DMS114 treated with DMSO at 0.1 percent for 48 hours (cell line): ENCODE results near the gene ATG2A.
"Not testable (repeated sequence)": the region's sequence is repeated elsewhere in the genome, so short reads cannot be mapped to it uniquely, and the experiment has no call there.

ENCODE experiments used
- DNase-seq: peaks from one replicate; lab custom pipeline; 2025; ENCODE audit not compliant: unreplicated experiment; lab: John Stamatoyannopoulos, UW

Gene ATG2A

DNA sequence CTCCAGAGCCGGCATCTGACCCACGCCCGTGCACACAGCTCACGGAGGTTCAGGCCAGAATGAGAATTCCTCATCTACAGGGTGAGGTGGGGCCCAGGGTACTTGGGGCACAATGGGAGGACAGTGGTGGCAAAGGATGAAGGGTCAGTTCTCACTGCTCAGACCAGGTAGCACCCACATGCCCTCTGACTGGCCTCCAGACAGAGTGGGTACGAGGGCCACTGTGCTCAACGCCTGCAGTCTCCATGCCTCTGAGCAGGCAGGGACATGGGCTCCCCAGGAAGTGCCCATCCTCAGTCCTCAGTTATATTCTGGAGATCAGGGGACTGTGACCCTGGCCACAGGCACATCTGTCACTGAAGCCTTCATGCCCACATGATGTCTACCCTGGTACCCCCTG, 59.5 kb downstream of the ATG2A start:
- no peak for DNase-seq

DNA sequence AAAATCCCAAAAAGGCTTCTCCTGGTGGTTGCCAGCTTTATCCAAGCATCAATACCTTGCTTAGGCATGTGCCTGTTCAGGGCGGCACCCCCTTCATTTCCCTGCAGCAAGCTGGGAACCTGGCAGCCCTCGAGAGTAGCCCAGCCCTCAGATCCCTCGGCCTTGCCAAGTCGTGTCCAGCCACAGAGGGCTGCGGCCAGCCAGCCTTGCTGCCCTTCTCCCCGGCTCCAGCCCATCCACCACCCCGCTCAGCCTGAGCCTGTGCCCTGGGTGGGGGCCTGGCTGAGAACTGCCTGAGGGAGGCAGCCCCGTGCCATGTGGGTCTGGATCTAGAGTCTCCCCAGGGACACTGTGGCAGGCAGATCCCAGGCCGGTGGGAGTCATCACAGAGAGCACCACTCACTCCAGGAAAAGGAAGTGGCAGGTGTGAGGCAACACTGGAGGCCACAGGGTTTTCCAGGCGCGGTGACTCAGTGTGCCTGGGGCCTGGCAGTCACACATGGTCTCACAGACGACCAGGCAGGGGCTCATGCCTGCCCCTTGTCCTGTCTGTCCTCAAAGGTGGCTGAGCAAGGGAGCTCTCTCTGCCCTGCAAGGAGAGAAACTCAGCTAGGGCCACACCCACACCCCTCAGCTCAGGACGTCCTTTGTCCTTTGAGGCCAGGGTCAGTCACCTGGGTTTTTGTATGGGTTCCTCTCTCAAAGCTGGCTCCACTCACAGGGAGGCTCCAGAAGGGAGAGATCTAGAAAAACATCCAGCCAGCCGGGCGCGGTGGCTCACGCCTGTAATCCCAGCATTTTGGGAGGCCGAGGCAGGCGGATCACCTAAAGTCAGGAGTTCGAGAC, 60.4 kb downstream of the ATG2A start:
- no peak for DNase-seq

DNA sequence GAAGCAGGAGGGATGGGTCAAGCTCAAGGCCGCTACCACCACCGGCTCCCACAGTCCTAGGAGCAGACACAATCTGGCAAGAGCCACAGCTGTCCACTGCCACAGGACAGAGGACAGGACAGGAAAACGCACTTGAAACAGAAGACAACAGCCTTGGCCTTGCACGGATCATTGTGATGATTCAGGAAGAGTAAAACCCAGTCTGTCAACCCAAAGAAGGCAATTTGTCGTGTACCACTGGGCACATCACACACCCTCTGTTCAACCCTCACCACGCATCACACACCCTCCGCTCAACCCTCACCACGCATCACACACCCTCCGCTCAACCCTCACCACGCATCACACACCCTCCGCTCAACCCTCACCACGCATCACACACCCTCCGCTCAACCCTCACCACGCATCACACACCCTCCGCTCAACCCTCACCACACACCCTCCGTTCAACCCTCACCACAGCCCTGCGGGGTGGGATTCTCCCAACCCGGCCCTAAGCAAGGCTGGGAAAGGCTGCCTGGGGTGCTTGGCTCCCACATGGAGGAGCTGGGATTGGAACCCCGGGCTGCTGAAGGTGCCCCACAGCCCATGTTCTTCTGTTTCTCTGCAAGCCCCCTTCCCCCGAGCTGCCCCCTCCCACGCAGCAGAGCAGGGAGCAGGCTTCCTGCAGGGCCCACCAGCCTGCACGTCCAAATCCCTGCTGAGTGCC, 61.3 kb downstream of the ATG2A start:
- DNase-seq: no peak

DNA sequence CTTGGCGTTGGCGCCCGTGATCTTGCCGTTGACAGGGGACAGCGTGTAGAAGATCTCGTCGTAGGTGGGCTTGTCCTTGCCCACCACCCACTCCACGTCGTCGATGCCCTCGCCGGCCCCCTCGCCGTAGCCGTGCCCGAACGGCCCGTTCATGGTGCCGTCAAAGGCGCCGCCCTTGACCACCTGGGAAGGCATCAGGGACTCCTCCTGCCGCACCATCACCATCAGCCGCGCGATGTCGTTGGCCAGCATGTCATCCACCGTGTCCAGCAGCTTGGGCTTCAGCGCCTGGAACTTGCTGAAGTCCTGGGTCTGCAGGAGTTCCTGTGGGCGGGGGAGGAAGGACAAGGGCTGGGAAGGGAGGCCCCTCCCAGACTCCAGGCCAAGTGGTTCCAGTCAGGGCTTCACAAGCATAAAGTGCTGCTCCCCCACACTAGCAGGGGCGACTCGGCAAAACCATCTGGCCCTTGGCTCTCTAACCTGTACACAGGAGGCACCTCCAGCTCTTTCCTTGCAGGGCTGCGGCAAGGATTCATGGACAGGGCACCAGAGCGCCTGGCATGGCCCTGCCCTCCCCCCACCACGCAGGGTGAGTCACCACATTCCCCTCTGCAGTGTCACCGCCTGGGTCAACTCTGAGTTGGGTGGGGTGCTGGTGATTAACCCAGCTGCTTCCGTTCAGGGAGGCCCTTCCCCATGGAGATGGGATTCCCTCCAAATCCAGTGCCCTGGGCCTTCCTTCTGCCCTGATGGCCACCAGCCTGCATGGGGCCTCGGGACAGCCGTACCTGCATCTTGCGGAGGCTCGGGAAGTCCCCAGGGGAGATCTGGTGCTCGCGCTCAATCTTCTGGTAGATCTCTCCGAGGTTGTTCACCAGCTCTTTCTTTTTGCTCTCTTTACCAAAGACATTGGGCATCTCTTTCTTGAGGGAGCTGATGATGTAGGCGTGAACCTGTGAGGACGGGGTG, 62.2 kb downstream of the ATG2A start:
- DNase-seq: no peak

DNA sequence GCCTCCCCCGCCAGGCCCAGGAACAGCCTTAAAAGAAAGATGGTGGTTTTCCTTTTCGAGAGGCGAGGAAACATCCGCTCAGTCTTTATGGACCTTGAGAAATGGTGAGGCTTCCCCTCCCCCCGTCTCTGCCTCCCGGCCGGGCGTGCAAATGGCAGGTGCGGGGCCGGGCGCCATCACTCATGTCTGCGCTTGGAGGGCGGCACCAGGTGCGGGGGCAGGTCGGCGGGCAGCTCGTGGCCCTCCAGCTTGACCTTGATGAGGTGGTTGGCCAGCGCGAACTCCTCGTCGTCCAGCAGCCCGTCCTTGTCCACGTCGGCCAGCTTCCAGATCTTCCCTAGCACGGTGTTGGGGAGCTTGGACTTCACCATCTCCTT, 62.9 kb downstream of the ATG2A start:
- DNase-seq: no peak

DNA sequence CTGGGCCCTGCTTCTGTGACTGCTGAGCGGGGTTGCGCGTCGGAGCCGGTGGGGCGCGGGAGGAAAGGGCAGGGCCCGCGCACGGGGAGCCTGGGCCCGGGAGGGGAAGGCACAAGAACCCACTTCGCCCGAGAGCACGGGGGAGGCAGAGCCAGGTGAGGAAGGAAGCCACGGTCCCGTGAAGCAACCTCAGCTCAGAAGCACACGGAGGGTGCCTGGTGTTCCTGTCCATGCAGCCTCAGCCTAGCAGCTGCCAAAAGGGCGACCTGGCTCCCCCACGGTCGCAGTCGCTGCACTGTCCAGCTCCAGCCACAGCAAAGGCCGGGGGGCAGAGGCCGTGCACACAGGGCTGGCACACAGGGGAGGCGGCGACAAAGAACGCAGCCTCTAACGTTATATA, 63.3 kb downstream of the ATG2A start:
- DNase-seq: no peak

DNA sequence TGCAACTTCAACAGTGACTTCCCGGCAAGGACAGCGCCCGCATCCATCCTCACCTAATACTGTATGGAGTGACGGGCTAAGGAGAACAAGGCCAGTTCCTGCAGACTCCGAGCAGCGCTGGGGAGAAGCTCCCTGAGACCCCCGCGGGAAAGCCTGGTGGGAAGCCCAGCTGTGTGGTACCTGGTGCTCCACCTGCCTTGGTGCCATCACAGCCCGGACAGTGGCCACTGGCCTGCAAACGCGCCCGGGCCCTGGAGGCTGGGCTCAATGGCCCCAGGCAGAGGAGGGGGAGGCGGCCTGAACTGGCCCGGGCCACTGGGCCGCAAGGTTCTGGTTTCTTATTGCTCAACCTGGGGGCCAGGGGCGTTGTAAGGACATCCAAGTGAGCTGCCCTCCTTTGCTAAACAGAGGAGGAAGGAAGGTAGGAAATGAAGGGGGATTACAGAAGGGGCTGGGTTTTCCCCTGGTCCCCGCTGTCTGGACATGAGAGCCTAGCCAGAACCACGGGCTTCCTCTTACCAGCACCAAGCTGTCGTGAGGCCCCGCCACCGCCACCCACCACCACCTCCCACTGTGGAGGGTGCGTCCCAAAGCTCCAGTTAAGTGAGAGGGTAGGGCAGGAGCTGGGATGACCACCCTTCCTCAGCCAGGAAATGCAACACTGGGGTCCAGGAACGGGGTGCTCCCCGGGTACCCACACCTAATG, 64.1 kb downstream of the ATG2A start:
- DNase-seq: no peak

DNA sequence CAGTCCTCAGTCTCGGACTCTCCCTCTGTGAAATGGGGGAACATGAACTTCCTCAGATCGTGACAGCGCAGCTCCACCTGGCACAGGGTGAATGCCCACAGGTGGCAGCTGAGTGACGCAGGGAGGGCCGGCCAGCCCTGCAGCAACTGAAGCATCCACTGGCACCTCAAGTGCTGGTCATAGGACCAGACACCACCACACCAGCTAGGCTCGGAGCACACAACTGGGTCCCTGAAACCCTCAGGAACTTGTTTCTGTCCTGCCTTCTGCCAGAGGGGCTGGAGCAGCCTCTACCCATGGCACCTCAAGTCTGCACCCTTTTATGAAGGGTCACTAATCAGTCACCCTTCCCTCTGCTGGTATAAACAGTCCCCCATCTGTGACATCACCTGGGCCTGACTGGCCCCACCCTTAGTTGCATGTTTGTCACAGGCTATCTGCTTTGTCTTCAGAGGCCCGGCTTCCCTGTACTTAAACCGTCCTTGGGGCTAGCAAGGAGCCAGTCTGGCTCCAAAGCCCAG, 65.1 kb downstream of the ATG2A start:
- no peak for DNase-seq

DNA sequence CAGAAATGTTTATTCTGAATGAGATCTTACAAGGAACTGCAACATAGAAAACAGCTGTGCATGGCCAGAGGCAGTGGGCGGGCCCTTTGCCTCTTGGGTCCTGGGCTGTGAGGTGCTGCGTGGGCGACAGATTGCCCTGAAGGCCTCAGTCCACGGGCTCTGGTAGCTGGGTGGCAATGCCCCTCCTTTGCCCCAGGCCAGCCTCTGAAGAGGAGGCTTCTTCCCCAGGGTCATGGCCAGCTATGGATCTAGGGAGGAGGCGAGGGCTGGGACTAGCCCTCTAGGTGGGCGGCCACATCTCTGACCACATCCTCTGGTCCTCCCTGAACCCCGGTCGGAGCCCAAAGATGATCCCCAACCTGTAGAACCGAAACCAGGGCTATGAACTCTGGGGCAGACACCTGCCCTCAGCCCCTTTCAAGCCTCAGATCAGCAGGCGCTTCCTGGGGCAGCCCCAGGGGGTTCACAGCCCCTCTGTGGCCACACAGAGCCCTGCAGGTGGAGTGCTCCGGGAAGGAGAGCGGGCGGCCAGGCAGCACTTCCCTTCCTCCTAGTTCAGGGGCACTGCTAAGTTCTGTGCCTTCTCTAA, 65.9 kb downstream of the ATG2A start:
- DNase-seq: no peak

DNA sequence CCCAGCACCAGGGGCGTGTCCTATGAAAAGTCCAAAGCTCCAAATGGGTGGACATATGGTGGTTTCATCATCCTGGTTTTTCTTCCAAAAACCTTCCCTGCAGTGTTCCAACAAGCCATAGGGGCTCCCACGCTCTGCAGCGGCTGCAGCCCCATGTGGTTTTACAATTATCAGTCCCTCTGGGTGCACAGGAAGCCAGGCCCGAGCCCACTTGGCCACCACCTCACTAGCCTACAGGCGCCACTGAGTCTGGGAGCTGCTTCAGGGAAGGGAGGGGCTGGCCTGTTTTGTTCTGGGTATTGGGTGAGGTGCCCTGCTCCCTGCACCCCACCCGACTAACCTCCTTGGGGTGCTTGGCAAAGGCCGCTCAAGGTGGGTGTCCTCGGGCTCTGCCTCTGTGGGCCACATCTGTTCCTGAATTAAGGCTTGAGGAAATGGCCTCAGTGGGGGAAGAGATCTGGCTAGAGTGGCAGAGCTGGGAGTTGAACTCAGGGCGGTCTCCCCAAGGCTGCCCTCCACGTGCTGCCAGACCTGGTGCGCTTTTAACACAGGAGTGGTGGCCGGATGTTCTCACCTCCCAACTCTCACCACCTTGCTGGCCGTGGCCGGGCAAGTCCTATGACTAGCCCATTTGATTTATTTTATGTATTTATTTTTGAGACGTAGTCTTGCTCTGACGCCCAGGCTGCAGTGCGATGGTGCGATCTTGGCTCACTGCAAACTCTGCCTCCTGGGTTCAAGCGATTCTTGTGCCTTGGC, 67.2 kb downstream of the ATG2A start:
- DNase-seq: no peak

DNA sequence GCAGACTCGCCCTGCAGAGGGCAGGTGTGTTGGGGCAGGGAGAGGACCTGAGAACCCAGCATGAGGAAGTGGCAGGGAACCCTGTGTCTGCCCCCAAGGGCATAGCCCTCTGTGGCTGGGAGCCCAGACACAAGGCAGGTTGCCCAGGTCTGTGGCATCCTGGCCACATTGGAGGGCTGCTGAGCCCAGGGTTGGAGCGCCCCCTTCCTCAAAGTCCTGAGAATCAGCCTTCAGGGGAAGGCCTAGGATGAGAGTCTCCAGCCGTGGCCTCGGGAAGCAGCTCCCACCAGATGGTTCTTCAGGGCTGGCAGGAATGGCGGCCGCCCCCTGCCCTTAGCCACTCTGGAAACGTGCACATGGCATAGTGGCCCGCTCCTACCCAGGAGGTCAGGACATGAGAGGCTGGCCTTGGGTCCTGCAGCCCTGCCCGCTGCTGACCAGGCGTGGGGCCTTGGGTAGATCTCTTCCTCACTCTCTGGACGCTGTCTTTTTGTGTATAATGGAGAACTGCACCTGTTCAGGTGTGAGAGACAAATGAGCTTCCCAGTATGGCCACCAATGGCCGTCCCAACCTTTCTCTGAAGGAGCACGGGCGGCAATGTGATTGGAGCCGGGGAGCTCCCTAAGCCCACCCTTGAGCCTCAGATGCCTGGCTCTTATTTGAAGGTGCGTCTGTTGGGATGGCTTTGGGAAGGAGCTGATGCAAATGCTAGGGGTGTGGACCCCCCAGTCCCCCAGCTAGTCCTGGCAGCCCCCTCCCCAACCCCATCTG, 68.0 kb downstream of the ATG2A start:
- DNase-seq: no peak

DNA sequence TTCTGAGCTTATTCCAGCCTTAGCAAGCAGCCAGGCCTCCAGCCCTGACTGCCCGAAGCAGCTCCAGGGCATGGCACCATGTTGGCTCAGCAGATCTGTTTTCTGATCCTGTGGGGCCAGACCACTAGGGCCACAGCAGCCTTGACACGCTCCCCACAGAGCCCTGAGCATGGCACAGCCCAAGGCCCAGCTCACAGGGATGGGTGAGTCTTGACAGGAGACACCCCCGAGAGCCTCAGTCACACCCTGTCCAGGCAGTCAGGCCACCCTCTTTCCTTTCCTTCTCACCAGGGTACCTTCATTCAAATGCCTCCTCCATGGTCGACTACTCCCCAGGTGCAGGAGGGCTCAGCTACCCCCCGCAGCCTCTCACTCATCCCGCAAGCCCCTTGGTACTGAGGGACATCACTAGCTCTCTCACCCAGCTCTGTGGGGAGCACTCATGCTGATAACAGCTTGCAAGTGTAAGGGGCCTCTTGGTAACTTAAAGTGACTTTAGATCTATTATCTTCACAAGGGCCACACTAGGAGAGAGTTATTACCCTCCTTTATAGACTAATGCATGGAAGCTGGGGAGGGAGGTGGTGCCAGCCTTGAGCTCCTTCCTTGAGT, 68.7 kb downstream of the ATG2A start:
- DNase-seq: no peak

DNA sequence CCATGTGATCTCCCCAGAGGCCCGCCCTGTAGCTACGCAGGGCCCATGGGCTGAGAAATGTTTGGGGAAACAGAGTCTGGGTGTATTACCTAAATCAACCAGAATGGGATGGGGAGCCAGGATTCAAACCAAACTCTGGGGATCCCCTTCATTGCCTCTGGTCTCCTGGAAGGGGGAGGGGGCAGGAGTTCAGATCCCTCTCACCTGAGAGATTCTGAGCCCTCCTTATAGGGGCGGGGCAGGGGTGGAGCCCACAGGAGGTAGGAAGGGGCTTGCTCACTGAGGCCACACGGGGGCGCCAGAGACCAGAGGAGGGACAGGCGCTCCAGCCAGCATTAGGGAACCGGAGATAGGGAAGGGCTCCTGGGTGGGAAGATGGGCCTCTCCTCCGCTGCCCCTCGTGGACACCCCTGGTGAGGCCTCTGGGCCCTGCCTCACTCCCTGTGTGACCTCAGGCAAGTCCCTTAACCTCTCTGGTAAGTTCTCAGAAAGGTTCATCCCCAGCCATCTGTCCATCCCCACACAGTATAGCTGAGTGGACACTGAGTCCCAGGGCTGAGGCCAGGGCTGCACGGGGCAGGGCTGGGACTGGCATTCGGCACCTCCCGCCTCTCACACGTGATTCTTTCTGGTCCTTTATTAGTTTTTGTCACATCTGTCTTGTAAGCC, 69.9 kb downstream of the ATG2A start:
- DNase-seq: peak; percentile 87

DNA sequence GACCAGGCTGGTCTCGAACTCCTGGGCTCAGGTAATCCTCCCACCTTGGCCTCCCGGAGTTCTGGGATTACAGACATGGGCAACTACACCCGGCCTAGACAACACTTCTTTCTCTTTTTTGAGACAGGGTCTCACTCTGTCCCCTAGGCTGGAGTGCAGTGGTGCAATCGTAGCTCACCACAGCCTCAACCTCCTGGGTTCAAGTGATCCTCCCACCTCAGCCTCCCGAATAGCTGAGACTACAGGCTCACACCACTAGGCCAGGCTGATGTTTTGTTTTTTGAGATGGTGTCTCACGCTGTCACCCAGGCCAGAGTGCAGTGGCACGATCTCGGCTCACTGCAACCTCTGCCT, 71.3 kb downstream of the ATG2A start:
- DNase-seq: not testable (repeated sequence)

DNA sequence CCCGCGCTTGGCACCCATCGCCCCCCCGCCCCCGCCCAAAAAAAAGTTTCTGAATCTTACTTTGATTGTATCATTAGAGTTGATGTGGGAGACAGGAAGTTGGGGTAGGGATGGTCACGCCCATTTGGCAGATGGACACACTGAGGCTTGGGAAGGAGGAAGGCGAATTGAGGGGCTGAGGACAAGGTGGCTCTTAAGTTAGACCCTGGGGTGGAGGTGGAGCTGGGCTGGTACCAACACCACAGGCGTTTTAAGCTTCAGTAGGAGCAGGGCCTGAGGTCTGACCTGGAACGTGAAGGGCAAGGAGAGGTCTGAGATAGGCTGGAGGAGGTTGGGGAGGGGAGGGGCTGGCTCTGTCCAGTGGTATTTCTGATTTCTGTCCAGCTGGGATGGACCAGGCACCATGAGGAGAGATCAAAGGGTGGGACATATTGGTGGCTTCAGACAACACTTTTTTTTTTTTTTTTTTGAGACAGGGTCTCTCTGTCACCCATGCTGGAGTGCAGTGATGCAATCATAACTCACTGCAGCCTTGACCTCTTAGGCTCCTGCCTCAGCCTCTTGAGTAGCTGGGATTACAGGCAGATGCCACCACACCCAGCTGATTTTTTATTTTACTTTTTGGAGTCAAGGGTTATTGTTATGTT, 71.8 kb downstream of the ATG2A start:
- DNase-seq: no peak
